ENCODE measurements around the gene CTTNBP2.

The CTTNBP2 gene

DNA sequence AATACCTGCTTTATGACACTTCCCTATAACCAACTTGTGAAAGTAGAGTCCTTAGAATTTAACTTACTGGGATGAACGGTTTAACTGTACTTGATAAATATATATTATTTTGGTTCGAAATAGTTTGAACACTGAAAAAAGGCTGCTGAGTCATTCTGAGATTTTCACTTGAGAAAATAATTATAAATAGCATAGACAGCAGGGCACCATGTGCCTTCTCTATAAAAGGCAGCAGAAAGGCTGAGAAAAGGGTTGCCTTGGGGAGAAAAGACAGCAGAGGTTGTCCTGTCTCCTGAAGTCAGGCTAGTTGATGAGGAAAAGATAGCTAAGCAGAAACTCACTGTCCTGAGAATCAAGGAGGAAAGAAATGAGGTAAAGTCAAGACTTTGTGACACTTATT lies 92.4 kb downstream of the CTTNBP2 start:
- DNase-seq = no peak

GRCh38 chr7:117777335-117778142 lies 95.7 kb downstream of the CTTNBP2 start:
- DNase-seq = no peak

DNA sequence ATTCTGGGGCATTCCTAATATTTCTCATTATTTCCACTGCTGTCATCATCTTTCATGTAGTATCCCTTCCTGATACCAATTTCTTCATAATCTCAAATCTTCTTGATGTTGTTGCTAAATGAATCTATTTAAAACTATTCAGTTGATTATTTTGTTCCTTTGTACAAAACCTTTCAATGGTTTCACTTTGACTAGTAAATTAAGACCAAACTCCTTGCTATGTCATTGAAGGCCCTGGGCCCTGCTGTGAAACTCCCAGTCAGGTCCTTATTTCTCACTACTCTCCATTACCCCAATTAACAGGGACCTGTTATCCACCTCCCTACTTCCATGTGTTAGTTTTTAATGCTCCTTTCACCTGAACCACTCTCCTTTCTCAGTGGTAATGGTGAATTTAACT lies 97.0 kb downstream of the CTTNBP2 start:
- DNase-seq = no peak

- DNase-seq = no peak
Observed at GRCh38 chr7:117775801-117776200, 97.4 kb downstream of the CTTNBP2 start.

DNA sequence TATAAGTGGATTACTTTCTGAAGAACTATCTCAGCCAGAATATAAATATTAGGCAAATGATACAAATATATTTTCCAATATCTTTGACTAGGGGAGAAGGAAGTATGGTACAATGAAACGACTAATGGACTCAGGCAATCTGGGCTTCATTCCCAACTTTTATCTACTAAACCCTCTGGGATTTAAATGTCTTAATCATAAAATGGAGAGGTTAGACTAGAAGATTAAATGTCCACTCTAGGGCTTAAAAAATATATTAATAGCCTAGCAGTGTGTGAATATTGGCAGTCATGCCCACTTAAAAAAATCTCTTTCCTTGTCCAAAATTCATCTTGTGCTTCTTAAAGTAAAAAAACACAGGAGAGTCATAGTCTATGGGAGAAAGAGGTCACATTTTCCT lies 98.3 kb downstream of the CTTNBP2 start:
- no peak for DNase-seq

GRCh38 chr7:117772421-117772820 lies 100.8 kb downstream of the CTTNBP2 start:
- no peak for DNase-seq

DNA sequence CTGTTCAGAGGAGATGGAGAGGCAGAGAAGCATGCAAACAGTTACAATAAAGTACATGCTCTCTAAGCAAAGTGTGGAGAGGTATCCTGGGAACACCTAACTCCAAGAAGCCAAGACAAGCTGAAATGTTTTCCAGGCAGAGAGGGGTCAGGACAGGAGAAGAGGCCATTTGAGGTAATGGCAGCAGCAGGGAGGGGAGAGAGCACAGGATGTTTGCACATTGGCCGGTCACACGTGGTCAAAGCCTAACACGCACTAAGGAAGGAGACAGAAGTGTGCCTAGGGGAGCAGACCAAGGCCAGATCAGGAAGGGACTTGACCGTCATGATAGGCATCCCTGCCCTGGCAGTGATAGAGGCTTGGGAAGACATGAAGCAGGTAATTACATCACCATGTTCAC lies 101.5 kb downstream of the CTTNBP2 start:
- no peak for DNase-seq

- no peak for DNase-seq
Observed at GRCh38 chr7:117769085-117769484, 104.2 kb downstream of the CTTNBP2 start.

- no peak for DNase-seq
Observed at GRCh38 chr7:117767951-117768350, 105.3 kb downstream of the CTTNBP2 start.

GRCh38 chr7:117766913-117767312 lies 106.3 kb downstream of the CTTNBP2 start:
- no peak for DNase-seq

DNA sequence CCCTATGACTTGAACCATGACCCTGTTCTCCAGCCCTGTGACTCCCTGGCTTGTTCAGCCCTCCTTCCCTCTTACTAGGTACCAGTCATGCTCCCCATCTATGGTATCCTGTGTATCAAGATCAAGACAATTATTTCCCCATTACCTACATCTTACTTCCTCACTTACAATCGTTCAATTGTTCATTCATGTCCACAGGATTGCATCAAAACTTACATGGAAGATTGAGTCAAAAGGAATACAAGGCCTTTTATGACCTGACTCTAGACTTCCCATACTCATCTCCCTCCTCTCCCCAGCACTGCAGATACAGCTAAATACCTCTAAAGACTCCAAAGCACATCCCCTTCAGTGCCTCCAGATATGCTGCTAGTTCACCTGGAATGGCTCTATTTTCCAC lies 109.2 kb downstream of the CTTNBP2 start:
- no peak for DNase-seq

DNA sequence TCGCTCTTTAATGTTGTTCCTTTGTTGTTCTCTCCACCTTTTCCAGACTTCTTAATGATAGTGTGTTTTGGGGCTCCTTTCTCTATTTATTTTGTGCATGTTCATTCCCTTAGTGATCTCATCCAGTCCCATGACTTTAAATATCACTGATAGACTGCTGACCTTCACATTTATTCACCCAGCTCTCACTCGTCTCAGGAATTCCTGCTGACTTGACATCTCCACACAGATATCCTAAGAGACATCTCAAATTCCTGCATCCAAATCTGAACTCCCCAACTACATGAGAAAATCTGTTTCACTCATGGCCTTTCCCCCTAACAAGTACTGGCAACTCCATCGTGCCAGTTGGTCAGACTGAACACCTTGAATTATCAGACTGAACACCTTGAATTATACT lies 111.2 kb downstream of the CTTNBP2 start:
- no peak for DNase-seq

GRCh38 chr7:117759950-117760640 lies 113.1 kb downstream of the CTTNBP2 start:
- no peak for DNase-seq

- no peak for DNase-seq
Observed at GRCh38 chr7:117757440-117757839, 115.8 kb downstream of the CTTNBP2 start.

DNA sequence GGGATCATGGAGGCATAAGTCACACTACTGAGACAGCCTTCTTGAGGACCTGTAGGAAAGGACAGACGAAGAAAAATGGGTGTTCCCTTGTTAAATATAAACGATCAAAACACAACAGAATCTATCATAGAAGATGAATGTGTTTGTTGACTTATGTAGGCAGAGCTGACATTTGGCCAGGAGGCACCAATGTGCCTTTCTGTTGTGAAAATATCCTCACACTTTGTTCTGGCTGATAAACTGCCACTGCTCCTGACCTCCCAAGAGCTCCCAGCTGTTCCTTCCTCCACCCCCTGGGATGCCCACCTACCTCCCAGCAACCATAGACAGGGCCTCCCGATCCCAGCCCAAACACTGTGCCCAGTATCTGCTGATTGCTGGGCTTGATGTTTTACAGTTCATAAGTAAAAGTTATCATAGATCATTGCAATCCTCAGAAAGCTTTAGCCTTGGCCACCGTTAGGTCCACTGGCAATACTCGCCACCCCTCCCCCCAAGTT lies 116.6 kb downstream of the CTTNBP2 start:
- DNase-seq = no peak

- DNase-seq = no peak
Observed at GRCh38 chr7:117755136-117755535, 118.1 kb downstream of the CTTNBP2 start.

DNA sequence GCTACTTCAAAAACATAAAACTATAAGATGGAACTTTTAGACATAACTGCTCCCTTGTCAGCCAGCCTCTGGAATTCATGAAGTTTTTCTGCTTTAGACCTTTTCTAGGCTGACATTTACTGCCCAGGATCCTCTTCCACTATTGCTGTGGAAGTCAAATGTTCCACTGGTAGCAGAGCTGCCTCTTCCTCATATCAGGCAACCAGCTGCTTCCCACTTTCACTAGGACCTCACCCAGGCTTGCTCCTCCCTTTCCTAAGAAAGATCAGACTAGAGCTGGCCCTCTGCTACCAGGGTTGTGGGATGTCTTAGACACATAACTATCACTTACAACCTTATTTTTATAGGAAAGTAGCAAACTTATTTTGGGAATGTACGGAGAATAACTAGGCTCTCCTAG lies 121.5 kb downstream of the CTTNBP2 start:
- no peak for DNase-seq

- no peak for DNase-seq
Observed at GRCh38 chr7:117750612-117751563, 122.4 kb downstream of the CTTNBP2 start.

DNA sequence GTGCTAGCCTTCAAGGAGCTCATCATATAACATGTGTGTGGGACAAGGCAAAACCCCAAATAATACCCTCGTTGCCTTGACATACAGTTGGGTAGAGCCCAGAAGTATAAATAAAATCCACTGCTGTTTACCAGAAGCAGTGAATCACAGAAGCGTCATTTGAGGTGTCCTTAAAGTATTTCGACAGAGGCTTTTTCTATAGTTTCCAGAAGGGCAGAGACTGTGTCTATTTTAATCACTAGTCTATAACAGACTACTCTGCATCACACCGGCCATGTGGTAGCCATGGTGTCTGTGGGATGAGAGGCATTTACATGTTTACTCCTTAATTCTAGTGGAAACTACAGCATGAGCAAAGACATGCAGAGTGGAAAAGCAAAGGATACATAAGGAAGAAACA lies 131.3 kb downstream of the CTTNBP2 start:
- no peak for DNase-seq

GRCh38 chr7:117739085-117739484 lies 134.2 kb downstream of the CTTNBP2 start:
- DNase-seq = no peak

DNA sequence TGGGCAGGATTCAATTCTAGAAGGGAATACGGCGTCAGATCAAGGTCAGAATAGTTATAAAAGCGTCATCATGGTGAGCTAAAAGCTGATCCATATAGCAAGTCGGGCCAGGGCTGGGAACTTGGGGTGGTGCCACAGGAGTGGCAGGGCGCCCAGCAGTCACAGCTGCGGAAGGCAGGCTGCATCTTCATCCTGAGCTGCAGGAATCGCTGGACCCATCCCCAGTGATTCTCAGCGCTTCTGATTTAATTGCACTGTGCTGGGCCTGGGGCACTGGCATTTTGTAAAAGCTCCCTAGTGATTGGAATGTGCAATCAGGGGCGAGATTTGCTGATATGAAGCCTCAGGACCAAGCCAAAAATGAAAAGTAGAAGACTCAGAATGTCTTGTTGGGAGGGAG lies 135.3 kb downstream of the CTTNBP2 start:
- DNase-seq = no peak

DNA sequence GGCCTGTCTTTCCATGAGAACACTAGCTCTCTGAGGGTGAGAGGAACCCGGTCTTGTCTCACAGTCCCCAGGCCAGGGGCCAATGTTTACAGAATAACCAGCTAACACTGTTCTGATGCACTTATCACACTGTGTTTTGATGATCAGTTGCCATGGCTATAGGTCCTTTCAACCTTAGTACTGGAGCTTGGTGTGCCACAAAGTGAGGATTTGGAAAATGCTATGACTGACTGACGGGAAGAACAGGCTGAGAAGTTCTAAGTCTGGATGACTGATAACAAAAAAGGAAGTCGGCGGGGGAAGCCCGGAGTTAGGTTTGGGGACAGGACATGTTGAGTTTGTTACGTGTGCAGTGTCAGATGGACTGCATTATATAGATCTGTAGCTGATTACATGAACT lies 141.8 kb downstream of the CTTNBP2 start:
- no peak for DNase-seq

- no peak for DNase-seq
Observed at GRCh38 chr7:117730390-117730789, 142.9 kb downstream of the CTTNBP2 start.

Measured in activated CD4-positive, alpha-beta T cell treated with anti-CD3 and anti-CD28 coated beads for 1 hour (primary cell).